Adrenal gland (tissue), 12 donors: Measurements from ENCODE around the gene TRIOBP. TPM values are rescaled to one million over a fixed set of nuclear protein-coding genes. Genes with fewer than 3 reads are reported as not detected.
A peak's percentile ranks its signal among the peaks of the same experiment; 100 is the strongest.

Experiments used
- DNase-seq, 7 donors: peaks; one replicate each; pipeline ENCODE4 v3.0.0-alpha.2; 2019 to 2020
- H3K27ac ChIP-seq, 5 donors: fragments of 200-600 bp; sonication (generic) in 4 of 5; 1 replicate in 3 of 5; 2 replicates in 2 of 5; pipeline versions ENCODE4 v1.5.1 to v1.8.0; 2016 to 2020; ENCODE audit warnings: mild to moderate bottlenecking in 1 of 5
- H3K27me3 ChIP-seq: fragments of 200-600 bp; 2 replicates; pipeline ENCODE4 v1.8.0; 2021
- H3K36me3 ChIP-seq, 2 donors: fragments of 200-600 bp; replicated peaks in 1 of 2; 1 replicate in 1 of 2; 2 replicates in 1 of 2; pipeline versions ENCODE4 v1.5.1 to v1.8.0; 2018 to 2022
- H3K4me1 ChIP-seq, 2 donors: fragments of 200-600 bp; replicated peaks in 1 of 2; 1 replicate in 1 of 2; 2 replicates in 1 of 2; pipeline versions ENCODE4 v1.5.1 to v1.8.0; 2018 to 2021
- H3K4me3 ChIP-seq, 4 donors: fragments of 200-600 bp; sonication (generic) in 3 of 4; one replicate each; pipeline ENCODE4 v1.5.1; 2016 to 2018
- H3K9me3 ChIP-seq, 3 donors: fragments of 200-600 bp; sonication (generic) in 1 of 3; replicated peaks in 1 of 3; 1 replicate in 2 of 3; 2 replicates in 1 of 3; pipeline versions ENCODE4 v1.5.1 to v1.8.0; 2016 to 2021
- CTCF ChIP-seq, 6 experiments: fragments of 450-650 bp in 4 of 6; fragments of 200-600 bp in 2 of 6; sonication (generic) in 1 of 6; IDR thresholded peaks; 1 replicate in 5 of 6; 2 replicates in 1 of 6; pipeline versions ENCODE4 v1.5.1 to v1.8.0; 2016 to 2021; ENCODE audit warnings: antibody characterized with exemption in 6 of 6, mild to moderate bottlenecking in 2 of 6, moderate library complexity in 1 of 6
- POLR2A ChIP-seq, 2 donors: fragments of 450-650 bp; IDR thresholded peaks; one replicate each; pipeline ENCODE4 v1.6.1; 2017; ENCODE audit warnings: antibody characterized with exemption in 2 of 2, mild to moderate bottlenecking in 2 of 2, moderate library complexity in 1 of 2
- WGBS, 4 donors: extraction: QIAGEN DNeasy Blood & Tissue Kit in 2 of 4; methylation state at CpG; one replicate each; pipeline versions ENCODE4 v1.1.5 to v1.1.7; 2013 to 2017; 5-methylcytosine and 5-hydroxymethylcytosine counted together
- intact Hi-C, 2 donors: fragments of 100-400 bp; cut with DNase I; formaldehyde crosslinking; loops; one replicate each; pipeline versions ENCODE4 v1.14.1 to v1.15.0; 2022 to 2023
- polyA plus RNA-seq, 3 donors: library from polyadenylated mRNA; stranded (reverse); fragments of 200-250 nt in 2 of 3; fragments of 350-450 nt in 1 of 3; fragmentation: Illumina TruSeq in 1 of 3; extraction: RNeasy Lipid Tissue Mini Kit (QIAGEN cat#74804) in 1 of 3; gene quantifications; one replicate each; pipeline ENCODE4 v1.2.3, GENCODE V29; 2013 to 2014
- total RNA-seq, 9 donors: library from RNA; depleted of rRNA in 4 of 9; stranded (reverse); fragments of >200 nt in 4 of 9; fragments of 120-200 nt in 1 of 9; fragmentation: NEBNext Ultra II Directional in 1 of 9; extraction: Animal tissue kit (Norgen Biotek cat#: 25700) in 1 of 9; gene quantifications; one replicate each; pipeline versions ENCODE4 v1.1.0 to v1.2.4, GENCODE V29; 2013 to 2023
- donor health status: healthy with polysubstance abuse.
- donor health status: Bipolar disorder and iron deficiency.
- donor health status: DM: yes; HTN: yes; CAD: no.
- donor health status: DM: no; HTN: no; CAD: no.
- donor health status: DM: no; HTN: no; CAD: no.
- donor health status: DM: yes; HTN: yes; CAD: no.

TRIOBP gene
- total and polyA plus RNA-seq, 12 donors, result 24.6 to 146 (median 90.3) TPM

- Histone ChIP-seq H3K9me3 (no peaks in the 10 kb centered on the region), H3K27ac (peak overlapping the region in 4 of 5 donors; percentile 41 to 88 (median 75)), H3K27me3 (no peaks in the 10 kb centered on the region), H3K4me1 (peaks cover 31 to 41% of the 10 kb centered on the region in 2 donors), H3K4me3 (peak overlapping the region in 2 of 4 donors; percentile 16 to 50), H3K36me3 (peaks cover 0 to 9% of the 10 kb centered on the region in 2 donors)
- DNase-seq, result peak in 2 of 7 donors; percentile 44 to 46
- intact Hi-C loops, result no loop called here
- TF ChIP-seq POLR2A (IDR thresholded peaks at IDR 0.05) (no peak), CTCF (IDR thresholded peaks at IDR 0.05) (no peak)
- 5 to 11% (median 8%) methylated on average over 5 to 6 of the region's 6 CpGs for WGBS, 4 donors
Observed at GRCh38 chr22:37657590-37658132, 39.2 kb upstream of the TRIOBP start.

GRCh38 chr22:37658133-37659065, 38.4 kb upstream of the TRIOBP start, which contains the start of gene PDXP:
Gene PDXP, plus strand, starts transcription at chr22:37658723. Its CDS starts 60 bp downstream, at chr22:37658783.
- TF ChIP-seq POLR2A (IDR thresholded peaks at IDR 0.05), result peak; percentile 76 to 83
- no peak for TF ChIP-seq CTCF (IDR thresholded peaks at IDR 0.05)
- peaks cover 31 to 41% of the 10 kb centered on the region in 2 donors for H3K4me1 ChIP-seq
- intact Hi-C loops, result no loop called here

GRCh38 chr22:37659066-37659896, 37.6 kb upstream of the TRIOBP start:
- Histone ChIP-seq H3K27me3 (no peaks in the 10 kb centered on the region), H3K4me1 (peaks cover 31 to 41% of the 10 kb centered on the region in 2 donors), H3K4me3 (peak overlapping the region in 3 of 4 donors; percentile 33 to 78 (median 56)), H3K36me3 (no peaks in the 10 kb centered on the region), H3K9me3 (no peaks in the 10 kb centered on the region), H3K27ac (peak overlapping the region in 4 of 5 donors; percentile 46 to 89 (median 80))
- DNase-seq, result no peak
- intact Hi-C loops, result no loop called here
- 1 to 9% (median 4%) methylated on average over 7 to 68 of the region's 68 CpGs for WGBS, 4 donors
- TF ChIP-seq POLR2A (IDR thresholded peaks at IDR 0.05) (no peak), CTCF (IDR thresholded peaks at IDR 0.05) (no peak)

More at GRCh38 chr22:37658133-37659065, 38.4 kb upstream of the TRIOBP start, which contains the start of gene PDXP:
- H3K4me3 ChIP-seq, result peak within 1 kb of the TSS in 3 of 4 donors; percentile 33 to 78 (median 56)
- H3K27me3 ChIP-seq, result no peaks in the 10 kb centered on the region
- 0 to 1% (median 0%) methylated on average over 14 to 101 of the region's 101 CpGs for WGBS, 4 donors
- no peaks in the 10 kb centered on the region for H3K9me3 ChIP-seq
- H3K36me3 ChIP-seq, result peaks cover 0 to 2% of the 10 kb centered on the region in 2 donors
- H3K27ac ChIP-seq, result peak within 1 kb of the TSS in 4 of 5 donors; percentile 49 to 89 (median 80)
- peak; percentile 99 to 100 (median 100) for DNase-seq
